GM18505 (cell line): ENCODE results near the gene NPAS3.

ENCODE experiments used
- ATAC-seq: cut with Tn5 transposase; IDR thresholded peaks from one replicate; pipeline ENCODE4 v1.9.1; 2021; ENCODE audit not compliant: unreplicated experiment
- POLR2A ChIP-seq: IDR thresholded peaks from 4 replicates; pipeline ENCODE4 v1.6.1; 2011; ENCODE audit warnings: borderline replicate concordance; ENCODE audit not compliant: insufficient read depth, insufficient read length; ENCODE audit errors: extremely low read depth

Gene NPAS3

DNA sequence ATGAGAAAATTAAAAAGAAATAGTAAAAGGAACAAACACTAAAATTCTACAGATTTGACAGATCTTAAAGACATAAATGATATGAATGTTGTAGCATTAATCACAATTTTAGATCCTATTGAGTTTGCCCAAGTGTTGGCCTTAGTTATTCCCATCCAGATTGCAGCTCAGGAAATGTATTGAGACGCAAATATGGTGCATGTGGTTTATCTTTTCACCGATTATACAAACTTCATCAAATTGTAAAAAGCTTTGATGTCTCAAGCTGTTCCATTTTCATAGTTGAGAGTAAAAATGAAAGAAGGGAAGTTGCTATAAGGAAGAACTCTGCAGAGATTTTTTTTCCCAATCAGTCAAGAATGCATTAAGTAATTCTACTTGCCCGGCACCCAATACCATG, 683.8 kb downstream of the NPAS3 start:
- no peak for TF ChIP-seq POLR2A
- ATAC-seq, result no peak

DNA sequence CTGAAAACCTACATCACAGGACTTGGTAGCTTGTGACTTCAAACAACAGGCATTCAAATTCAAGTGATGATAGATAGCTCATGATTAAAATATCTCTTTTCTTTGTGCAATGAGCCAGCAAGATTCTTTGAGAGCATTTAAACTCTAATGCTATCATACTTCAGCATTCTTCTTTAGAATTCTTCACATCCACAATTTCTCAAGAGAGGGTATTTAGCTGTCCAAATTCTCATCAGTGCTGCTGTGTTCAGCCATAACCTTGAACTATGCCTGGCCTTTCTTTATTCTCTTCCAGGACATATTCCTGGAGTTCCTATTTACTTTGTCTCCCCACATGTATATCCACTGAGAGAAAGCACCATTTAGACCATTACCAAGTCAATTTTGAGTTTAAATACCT, 691.1 kb downstream of the NPAS3 start:
- no peak for ATAC-seq
- no peak for TF ChIP-seq POLR2A

- TF ChIP-seq POLR2A, result no peak
- ATAC-seq, result no peak
Measured at GRCh38 chr14:33631021-33631420, 692.3 kb downstream of the NPAS3 start.

DNA sequence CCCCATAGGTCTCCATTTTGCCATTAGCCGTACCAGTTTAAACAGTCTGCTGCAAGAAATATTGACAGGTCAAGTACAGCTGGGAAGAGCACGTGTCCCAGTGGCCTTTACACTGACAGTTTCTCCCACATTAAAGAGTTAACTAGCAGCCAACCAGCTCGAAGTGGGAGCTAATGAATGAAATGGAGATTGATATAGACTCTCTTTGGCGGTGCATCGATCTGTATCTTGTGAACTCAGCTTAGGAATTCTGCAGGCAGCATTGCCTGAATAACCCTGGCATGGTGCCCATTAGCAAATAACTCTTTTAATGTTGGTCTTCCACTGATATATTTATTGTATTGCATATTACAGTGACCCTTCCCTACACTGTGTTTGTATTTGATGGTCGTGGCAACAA, 692.8 kb downstream of the NPAS3 start:
- no peak for ATAC-seq
- TF ChIP-seq POLR2A, result no peak

DNA sequence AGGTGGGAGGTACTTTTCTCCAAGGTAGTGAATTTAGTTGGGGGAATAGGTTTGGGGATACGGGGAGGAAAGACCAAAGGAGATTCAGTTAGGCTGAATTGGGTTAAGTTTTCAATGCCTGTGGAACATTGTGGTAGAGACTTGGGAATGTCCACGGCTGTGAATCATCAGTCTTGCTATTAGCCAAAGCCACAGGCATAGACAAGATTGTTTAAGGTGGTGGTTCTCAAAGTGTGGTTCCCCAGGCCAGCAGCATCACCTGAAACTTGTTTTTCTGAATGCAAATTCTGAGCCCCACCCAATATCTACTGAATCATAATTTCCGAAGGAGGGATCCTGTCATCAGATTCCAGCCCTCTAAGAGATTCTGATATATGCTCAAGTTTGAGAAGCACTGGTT, 696.0 kb downstream of the NPAS3 start:
- no peak for ATAC-seq

DNA sequence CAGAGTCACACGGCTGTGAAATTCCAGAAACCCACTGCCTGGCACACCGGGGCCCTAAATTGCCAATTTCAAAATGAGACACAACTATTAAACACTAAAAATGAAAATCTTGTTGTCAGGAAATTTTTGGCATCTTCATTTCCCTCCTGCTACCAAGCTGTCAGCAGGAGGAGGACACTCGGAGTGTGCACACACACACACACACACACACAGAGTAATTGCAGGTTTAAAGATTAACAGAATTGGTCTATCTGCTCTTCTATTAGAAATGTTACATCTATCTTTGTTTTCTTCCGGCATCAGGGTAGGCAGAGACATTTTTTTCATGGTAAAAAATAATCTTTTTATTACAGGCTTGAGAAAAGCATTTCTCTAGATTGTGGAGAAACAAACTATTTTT, 698.0 kb downstream of the NPAS3 start:
- TF ChIP-seq POLR2A, result no peak
- ATAC-seq, result no peak

More for the DNA sequence above, 696.0 kb downstream of the NPAS3 start:
- TF ChIP-seq POLR2A, result no peak

- no peak for ATAC-seq
- TF ChIP-seq POLR2A, result no peak
Measured at GRCh38 chr14:33642080-33642479, 703.4 kb downstream of the NPAS3 start.

DNA sequence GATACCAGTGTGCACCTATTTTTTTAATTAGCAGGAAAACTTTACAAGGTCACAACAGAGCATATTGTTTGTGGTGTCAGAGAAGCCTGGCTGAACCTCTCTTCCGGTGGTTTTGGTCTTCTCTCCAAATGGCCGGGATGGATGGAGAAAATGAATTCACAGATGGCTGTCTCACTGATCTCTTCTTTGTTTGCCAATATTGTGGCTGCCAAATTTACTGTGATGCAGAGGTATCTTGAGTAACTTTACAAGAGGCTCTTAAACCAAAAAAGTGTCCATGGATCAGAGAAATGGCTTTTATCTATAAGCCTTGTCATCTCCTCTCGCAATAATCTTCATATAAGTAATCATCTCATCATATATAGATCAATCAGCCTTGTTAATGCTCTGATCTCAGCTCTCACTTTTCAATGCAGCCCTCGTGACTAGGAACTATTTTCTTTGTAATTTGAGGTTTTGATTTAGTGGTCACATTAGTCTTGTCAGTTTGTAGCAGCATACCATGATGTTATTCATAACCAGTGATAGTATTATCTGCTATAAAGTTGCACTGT, 704.1 kb downstream of the NPAS3 start:
- ATAC-seq, result no peak

GRCh38 chr14:33643426-33644181, 704.9 kb downstream of the NPAS3 start:
- ATAC-seq, result no peak
- no peak for TF ChIP-seq POLR2A

More for the DNA sequence above, 704.1 kb downstream of the NPAS3 start:
- TF ChIP-seq POLR2A, result no peak

GRCh38 chr14:33646692-33647260, 708.1 kb downstream of the NPAS3 start:
- ATAC-seq, result no peak
- TF ChIP-seq POLR2A, result no peak

DNA sequence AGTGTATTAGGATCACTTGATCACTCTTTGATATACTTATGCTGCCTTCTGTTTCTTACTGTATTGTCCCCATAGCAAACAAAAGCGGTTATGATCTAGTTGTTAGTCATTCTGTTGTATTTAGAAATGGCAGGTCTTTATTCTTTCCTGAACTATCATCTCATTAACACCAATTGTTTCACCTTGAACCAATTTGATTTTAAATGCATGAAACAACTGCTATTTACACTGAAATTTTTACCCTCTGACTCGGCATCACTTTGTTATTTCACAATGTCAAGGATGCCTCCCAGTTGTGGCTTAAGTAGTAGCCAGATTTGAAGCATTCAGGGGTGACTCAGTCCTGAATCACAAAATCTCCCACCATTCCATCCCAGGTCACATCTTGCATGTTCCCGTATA, 708.7 kb downstream of the NPAS3 start:
- no peak for ATAC-seq

DNA sequence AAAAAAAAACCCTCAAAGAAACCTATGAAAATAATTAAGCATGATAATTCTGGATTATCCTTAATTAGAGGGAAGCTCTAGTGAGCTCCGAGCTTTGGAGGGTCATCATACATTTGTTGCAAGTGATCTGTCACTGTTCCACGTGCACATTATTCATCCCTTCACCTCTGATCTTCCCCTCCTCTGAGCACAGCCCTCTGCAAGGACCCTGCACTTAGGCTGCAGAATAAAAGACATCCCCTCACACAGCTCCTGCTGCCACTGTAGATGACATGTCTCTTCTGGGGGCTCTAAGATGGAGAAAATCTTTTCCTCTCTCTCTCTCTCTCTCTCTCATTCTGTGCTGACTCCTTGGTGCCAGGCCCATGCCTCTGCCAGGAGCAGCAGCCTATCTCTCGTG, 711.8 kb downstream of the NPAS3 start:
- ATAC-seq, result no peak

More for the DNA sequence above, 708.7 kb downstream of the NPAS3 start:
- TF ChIP-seq POLR2A, result no peak

DNA sequence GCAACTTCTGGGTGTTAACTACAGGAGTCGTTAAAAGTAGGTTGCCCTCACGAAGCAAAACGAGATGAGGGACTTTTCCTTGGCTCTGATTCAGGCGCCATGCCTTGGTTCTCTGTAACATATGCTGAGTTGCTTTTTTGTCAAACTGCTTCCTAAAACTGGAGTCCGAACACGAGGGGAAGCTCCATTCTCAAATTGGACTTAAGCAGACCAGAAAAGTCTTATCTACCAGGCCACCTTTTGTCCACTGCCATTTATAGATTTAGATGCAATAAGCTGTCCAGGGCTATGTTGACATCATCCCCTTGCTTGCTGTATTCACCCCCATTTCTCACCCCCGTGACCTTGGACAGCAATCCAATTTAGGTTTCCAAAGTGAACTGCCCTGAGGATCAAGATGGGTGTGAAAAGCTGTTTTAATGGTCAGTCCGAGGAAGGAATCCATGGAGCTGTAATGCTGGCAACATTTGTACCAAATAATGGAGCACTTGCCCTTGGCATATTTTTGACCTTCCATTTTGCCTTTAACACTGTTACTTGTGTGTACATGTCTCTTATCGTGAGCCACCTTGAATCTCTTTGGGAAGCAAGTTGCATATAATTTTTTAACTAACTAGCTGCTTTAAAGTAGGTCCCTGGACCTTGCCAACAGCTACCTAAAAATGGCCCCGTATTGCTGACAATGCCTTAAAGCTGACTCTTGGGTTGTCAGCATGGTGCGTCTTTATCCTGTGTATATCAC, 714.1 kb downstream of the NPAS3 start:
- ATAC-seq, result no peak
- no peak for TF ChIP-seq POLR2A

More for the DNA sequence above, 711.8 kb downstream of the NPAS3 start:
- TF ChIP-seq POLR2A, result no peak
